Ishikawa (cell line): ENCODE data around the gene POLD2.

ENCODE experiments used
- CEBPB ChIP-seq: IDR thresholded peaks from 2 replicates; pipeline ENCODE4 v1.6.1; 2012
- EGR1 ChIP-seq: IDR thresholded peaks from 2 replicates; pipeline ENCODE4 v1.6.1; 2012
- EP300 ChIP-seq: IDR thresholded peaks from 2 replicates; pipeline ENCODE4 v1.6.1; 2012; ENCODE audit warnings: borderline replicate concordance
- FOXM1 ChIP-seq: IDR thresholded peaks from 2 replicates; pipeline ENCODE4 v1.6.1; 2012; ENCODE audit warnings: low read depth, borderline replicate concordance
- NFIC ChIP-seq: IDR thresholded peaks from 2 replicates; pipeline ENCODE4 v1.6.1; 2012
- RAD21 ChIP-seq: IDR thresholded peaks from 2 replicates; pipeline ENCODE4 v1.6.1; 2012; ENCODE audit warnings: low read depth
- TAF1 ChIP-seq: IDR thresholded peaks from 2 replicates; pipeline ENCODE4 v1.6.1; 2012; ENCODE audit warnings: low read depth, mild to moderate bottlenecking
- TCF12 ChIP-seq: IDR thresholded peaks from 2 replicates; pipeline ENCODE4 v1.6.1; 2012; ENCODE audit warnings: low read depth
- TEAD4 ChIP-seq: IDR thresholded peaks from 2 replicates; pipeline ENCODE4 v1.6.1; 2012
- YY1 ChIP-seq: IDR thresholded peaks from 2 replicates; pipeline ENCODE4 v1.6.1; 2012; ENCODE audit warnings: low read depth
- ZBTB7A ChIP-seq: IDR thresholded peaks from 2 replicates; pipeline ENCODE4 v1.6.1; 2012; ENCODE audit warnings: low read depth
- TF ChIP-seq, protein P1 (sequence below): IDR thresholded peaks from 2 replicates; pipeline ENCODE4 v1.6.1; 2012; ENCODE audit warnings: low read depth, mild to moderate bottlenecking
- TF ChIP-seq, protein P2 (sequence below): IDR thresholded peaks from 2 replicates; pipeline ENCODE4 v1.6.1; 2012
- TF ChIP-seq, protein P3 (sequence below): IDR thresholded peaks from 2 replicates; pipeline ENCODE4 v1.6.1; 2012

GRCh38 chr7:44075296-44076075, 47.9 kb downstream of the POLD2 start:
- TF ChIP-seq, protein P1, sequence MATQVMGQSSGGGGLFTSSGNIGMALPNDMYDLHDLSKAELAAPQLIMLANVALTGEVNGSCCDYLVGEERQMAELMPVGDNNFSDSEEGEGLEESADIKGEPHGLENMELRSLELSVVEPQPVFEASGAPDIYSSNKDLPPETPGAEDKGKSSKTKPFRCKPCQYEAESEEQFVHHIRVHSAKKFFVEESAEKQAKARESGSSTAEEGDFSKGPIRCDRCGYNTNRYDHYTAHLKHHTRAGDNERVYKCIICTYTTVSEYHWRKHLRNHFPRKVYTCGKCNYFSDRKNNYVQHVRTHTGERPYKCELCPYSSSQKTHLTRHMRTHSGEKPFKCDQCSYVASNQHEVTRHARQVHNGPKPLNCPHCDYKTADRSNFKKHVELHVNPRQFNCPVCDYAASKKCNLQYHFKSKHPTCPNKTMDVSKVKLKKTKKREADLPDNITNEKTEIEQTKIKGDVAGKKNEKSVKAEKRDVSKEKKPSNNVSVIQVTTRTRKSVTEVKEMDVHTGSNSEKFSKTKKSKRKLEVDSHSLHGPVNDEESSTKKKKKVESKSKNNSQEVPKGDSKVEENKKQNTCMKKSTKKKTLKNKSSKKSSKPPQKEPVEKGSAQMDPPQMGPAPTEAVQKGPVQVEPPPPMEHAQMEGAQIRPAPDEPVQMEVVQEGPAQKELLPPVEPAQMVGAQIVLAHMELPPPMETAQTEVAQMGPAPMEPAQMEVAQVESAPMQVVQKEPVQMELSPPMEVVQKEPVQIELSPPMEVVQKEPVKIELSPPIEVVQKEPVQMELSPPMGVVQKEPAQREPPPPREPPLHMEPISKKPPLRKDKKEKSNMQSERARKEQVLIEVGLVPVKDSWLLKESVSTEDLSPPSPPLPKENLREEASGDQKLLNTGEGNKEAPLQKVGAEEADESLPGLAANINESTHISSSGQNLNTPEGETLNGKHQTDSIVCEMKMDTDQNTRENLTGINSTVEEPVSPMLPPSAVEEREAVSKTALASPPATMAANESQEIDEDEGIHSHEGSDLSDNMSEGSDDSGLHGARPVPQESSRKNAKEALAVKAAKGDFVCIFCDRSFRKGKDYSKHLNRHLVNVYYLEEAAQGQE = no peak
- TF ChIP-seq, protein P2, sequence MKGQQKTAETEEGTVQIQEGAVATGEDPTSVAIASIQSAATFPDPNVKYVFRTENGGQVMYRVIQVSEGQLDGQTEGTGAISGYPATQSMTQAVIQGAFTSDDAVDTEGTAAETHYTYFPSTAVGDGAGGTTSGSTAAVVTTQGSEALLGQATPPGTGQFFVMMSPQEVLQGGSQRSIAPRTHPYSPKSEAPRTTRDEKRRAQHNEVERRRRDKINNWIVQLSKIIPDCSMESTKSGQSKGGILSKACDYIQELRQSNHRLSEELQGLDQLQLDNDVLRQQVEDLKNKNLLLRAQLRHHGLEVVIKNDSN = no peak
- no peak for TF ChIP-seq RAD21
- no peak for TF ChIP-seq EGR1
- TF ChIP-seq EP300 = no peak
- TF ChIP-seq YY1 = no peak
- no peak for TF ChIP-seq TCF12
- TF ChIP-seq FOXM1 = no peak
- TF ChIP-seq CEBPB = no peak
- TF ChIP-seq TAF1 = no peak
- TF ChIP-seq NFIC = no peak
- TF ChIP-seq, protein P3, sequence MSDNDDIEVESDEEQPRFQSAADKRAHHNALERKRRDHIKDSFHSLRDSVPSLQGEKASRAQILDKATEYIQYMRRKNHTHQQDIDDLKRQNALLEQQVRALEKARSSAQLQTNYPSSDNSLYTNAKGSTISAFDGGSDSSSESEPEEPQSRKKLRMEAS = no peak
- no peak for TF ChIP-seq TEAD4
- no peak for TF ChIP-seq ZBTB7A
